PFSK-1 (cell line): ENCODE measurements around the gene GUK1.

ENCODE experiments used
- FOXP2 ChIP-seq: optimal IDR thresholded peaks from 2 replicates; pipeline ENCODE3; 2011; ENCODE audit warnings: borderline replicate concordance, control low read depth, inconsistent platforms; ENCODE audit not compliant: insufficient read depth; ENCODE audit errors: extremely low read length, extremely low read depth
- POLR2AphosphoS5 ChIP-seq: IDR thresholded peaks from 2 replicates; pipeline ENCODE4 v1.6.1; 2012; ENCODE audit warnings: low read depth, mild to moderate bottlenecking, control low read depth, low read length, moderate library complexity
- SIN3A ChIP-seq: IDR thresholded peaks from 2 replicates; pipeline ENCODE4 v1.6.1; 2012; ENCODE audit warnings: mild to moderate bottlenecking, low read length, moderate library complexity, borderline replicate concordance; ENCODE audit not compliant: insufficient read depth
- TAF1 ChIP-seq: IDR thresholded peaks from 2 replicates; pipeline ENCODE4 v1.6.1; 2012; ENCODE audit warnings: low read length, control low read depth, borderline replicate concordance; ENCODE audit not compliant: insufficient read depth
- TF ChIP-seq, protein P1 (sequence below), 2 experiments: IDR thresholded peaks; 2 replicates each; pipeline versions ENCODE4 v1.6.1 to v1.8.0; 2011 to 2012; ENCODE audit warnings: low read depth in 2 of 2, low read length in 2 of 2, control low read depth in 1 of 2, inconsistent platforms in 1 of 2, mild to moderate bottlenecking in 1 of 2, moderate library complexity in 1 of 2; ENCODE audit not compliant: insufficient read depth in 1 of 2

The GUK1 gene

DNA sequence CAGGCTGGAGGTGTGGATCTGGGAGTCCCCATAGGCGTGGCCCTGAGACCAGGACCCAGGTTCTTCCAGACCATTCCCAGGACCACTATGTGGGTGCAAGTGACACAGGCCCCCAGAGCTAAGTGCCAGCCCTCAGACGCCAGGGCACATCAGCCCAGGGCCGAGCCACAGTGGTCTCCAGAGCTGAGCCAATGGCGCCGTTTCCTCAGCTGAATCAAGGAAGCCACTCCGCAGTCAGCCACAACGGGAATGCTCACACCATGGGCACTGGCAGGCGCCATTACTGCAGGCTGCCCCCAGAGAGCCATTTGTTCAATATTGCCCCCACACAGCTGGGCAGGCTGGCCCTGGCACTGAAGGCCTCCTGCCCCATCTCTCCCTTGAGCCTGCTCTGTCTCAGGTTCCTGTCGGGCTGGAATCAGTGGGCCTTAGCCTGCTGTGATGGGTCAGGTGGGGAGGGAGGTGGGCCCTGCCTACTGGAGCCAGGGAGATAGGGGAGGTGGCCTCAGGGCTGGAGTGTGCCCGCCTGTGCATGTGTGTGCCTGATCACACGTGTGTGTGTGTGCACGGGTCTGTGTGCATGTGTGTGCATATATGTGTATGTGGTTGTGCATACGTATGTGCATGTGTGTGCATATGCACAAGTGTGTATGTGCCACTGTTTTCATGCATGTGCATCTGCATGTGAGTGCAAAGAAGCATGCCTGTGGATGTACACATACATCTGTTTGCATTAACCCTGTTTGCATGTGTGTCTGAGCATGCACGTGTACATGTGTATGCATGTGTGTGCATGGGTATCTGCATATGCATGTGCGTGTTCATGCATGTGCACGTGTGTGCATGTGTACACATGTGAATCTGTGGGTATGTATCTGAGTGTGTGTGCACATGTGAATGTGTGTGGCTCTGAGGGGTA, 15.8 kb downstream of the GUK1 start:
- TF ChIP-seq TAF1 (no peak), SIN3A (no peak), POLR2AphosphoS5 (no peak), FOXP2 (no peak)
- TF ChIP-seq, protein P1, sequence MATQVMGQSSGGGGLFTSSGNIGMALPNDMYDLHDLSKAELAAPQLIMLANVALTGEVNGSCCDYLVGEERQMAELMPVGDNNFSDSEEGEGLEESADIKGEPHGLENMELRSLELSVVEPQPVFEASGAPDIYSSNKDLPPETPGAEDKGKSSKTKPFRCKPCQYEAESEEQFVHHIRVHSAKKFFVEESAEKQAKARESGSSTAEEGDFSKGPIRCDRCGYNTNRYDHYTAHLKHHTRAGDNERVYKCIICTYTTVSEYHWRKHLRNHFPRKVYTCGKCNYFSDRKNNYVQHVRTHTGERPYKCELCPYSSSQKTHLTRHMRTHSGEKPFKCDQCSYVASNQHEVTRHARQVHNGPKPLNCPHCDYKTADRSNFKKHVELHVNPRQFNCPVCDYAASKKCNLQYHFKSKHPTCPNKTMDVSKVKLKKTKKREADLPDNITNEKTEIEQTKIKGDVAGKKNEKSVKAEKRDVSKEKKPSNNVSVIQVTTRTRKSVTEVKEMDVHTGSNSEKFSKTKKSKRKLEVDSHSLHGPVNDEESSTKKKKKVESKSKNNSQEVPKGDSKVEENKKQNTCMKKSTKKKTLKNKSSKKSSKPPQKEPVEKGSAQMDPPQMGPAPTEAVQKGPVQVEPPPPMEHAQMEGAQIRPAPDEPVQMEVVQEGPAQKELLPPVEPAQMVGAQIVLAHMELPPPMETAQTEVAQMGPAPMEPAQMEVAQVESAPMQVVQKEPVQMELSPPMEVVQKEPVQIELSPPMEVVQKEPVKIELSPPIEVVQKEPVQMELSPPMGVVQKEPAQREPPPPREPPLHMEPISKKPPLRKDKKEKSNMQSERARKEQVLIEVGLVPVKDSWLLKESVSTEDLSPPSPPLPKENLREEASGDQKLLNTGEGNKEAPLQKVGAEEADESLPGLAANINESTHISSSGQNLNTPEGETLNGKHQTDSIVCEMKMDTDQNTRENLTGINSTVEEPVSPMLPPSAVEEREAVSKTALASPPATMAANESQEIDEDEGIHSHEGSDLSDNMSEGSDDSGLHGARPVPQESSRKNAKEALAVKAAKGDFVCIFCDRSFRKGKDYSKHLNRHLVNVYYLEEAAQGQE (IDR thresholded peaks at IDR 0.05; ENCODE audit: insufficient read depth in 1 of 2, low read depth in 2 of 2, low read length in 2 of 2), result no peak

DNA sequence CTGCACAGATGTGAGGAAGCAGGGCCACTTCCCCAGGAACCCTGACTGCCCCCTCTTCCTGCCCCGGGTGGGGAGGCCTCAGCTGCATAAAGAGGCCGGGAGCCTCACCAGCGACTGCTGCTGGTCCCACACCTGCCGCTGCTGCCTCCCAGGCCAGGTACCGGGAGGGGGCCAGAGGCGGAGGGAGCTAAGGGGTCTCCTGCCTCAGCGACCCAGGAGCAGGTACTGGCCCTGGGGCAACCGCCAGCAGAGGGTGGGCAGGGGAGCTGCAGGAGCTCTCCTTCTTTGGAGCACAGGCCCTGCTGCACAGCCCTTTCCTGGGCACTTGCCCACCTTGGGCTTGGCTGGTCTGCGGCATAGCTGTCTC, 16.4 kb downstream of the GUK1 start:
- TF ChIP-seq POLR2AphosphoS5, result no peak
- TF ChIP-seq, protein P1 (IDR thresholded peaks at IDR 0.05; ENCODE audit: insufficient read depth in 1 of 2, low read depth in 2 of 2, low read length in 2 of 2), result no peak
- TF ChIP-seq SIN3A, result no peak
- no peak for TF ChIP-seq FOXP2
- no peak for TF ChIP-seq TAF1

DNA sequence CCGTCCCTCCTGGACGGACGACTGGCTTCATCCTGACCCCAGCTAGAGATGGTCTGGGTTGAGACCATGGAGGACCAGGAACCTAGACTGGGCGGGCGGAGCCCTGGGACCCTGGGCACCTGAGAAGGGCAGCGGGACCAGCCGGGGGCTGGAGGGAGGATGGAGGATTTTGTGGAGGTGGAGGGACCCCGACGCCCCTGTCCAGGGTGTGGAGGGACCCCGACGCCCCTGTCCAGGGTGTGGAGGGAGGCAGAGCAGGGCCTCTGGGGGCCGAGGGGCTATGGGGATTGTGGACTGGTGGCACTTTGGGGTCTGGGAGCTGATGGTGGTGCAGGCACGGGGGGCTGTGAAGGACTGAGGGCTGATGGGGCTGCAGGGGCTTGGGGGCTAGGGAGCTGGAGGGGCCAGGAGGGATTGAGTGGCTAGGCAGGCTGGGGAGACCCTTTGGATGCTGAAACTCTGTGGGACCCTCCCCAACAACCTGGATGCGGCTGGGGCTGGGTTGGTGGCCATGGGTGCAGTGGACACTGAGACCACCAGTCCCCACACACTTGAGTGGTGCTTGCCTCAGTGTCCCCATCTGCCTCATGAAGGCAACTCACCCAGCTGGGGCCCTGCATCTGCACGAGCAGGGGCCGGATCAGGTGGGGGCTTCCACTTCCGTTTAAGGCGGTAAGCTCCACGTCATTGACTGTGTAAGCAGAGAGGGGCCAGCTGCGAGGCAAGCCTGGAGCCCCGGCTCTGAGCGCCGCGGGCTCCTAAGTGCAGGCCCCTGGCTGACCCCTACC, 17.1 kb downstream of the GUK1 start:
- TF ChIP-seq POLR2AphosphoS5 (no peak), TAF1 (no peak), FOXP2 (no peak), SIN3A (no peak)
- TF ChIP-seq, protein P1 (IDR thresholded peaks at IDR 0.05; ENCODE audit: insufficient read depth in 1 of 2, low read depth in 2 of 2, low read length in 2 of 2), result no peak

DNA sequence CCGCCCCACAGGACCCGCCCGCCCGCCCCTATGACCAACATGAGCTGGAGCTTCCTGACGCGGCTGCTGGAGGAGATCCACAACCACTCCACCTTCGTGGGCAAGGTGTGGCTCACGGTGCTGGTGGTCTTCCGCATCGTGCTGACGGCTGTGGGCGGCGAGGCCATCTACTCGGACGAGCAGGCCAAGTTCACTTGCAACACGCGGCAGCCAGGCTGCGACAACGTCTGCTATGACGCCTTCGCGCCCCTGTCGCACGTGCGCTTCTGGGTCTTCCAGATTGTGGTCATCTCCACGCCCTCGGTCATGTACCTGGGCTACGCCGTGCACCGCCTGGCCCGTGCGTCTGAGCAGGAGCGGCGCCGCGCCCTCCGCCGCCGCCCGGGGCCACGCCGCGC, 17.6 kb downstream of the GUK1 start:
- no peak for TF ChIP-seq SIN3A
- TF ChIP-seq TAF1, result no peak
- TF ChIP-seq, protein P1 (IDR thresholded peaks at IDR 0.05; ENCODE audit: insufficient read depth in 1 of 2, low read depth in 2 of 2, low read length in 2 of 2), result no peak
- no peak for TF ChIP-seq POLR2AphosphoS5
